Caco-2 (cell line): ENCODE measurements around the gene PANX1. TPM values are rescaled to one million over a fixed set of nuclear protein-coding genes. Genes with fewer than 3 reads are reported as not detected.

Source experiments
- BruUV-seq: library from RNA; stranded (reverse); fragments of 400-500 nt; replicated peaks from 2 replicates; lab custom pipeline; 2021; lab: Mats Ljungman, UMichigan
- CTCF ChIA-PET: fragments of 300-600 bp; sonication (Branson Sonifier 250); formaldehyde crosslinking; loops from one replicate; lab custom pipeline; 2022; ENCODE audit warnings: antibody characterized with exemption; lab: Charles Lee
- POLR2A ChIA-PET: fragments of 300-600 bp; sonication (Branson Sonifier 250); formaldehyde crosslinking; loops from one replicate; lab custom pipeline; 2022; ENCODE audit warnings: antibody characterized with exemption; lab: Charles Lee
- DNase-seq, 2 experiments: peaks; one replicate each; pipeline versions ENCODE4 v3.0.0 to v3.0.0-alpha.2; 2020 to 2022
- H3K27me3 ChIP-seq: replicated peaks from 2 replicates; pipeline ENCODE4 v1.6.0; 2011; ENCODE audit warnings: low read length; ENCODE audit not compliant: control insufficient read depth, insufficient read depth
- H3K36me3 ChIP-seq: 2 replicates; pipeline ENCODE4 v1.5.1; 2011; ENCODE audit warnings: low read length; ENCODE audit not compliant: control insufficient read depth, insufficient read depth
- H3K4me1 ChIP-seq: fragments of 250-450 bp; sonication (Bioruptor Pico); 2 replicates; pipeline ENCODE4 v1.5.1; 2020; ENCODE audit warnings: mild to moderate bottlenecking
- H3K4me3 ChIP-seq: 2 replicates; pipeline ENCODE4 v1.5.1; 2011; ENCODE audit warnings: low read depth, mild to moderate bottlenecking, control low read depth, low read length
- H3K9me3 ChIP-seq: fragments of 250-450 bp; sonication (Bioruptor Pico); 2 replicates; pipeline ENCODE4 v1.5.1; 2020; ENCODE audit warnings: mild to moderate bottlenecking, moderate library complexity
- H3K27ac Mint-ChIP-seq: one replicate; pipeline ENCODE4 v1.8.0; 2022; ENCODE audit warnings: mixed read lengths; ENCODE audit not compliant: unreplicated experiment
- H3K27me3 Mint-ChIP-seq: one replicate; pipeline ENCODE4 v1.8.0; 2022; ENCODE audit warnings: mixed read lengths; ENCODE audit not compliant: insufficient read depth, unreplicated experiment
- H3K36me3 Mint-ChIP-seq: one replicate; pipeline ENCODE4 v1.8.0; 2022; ENCODE audit warnings: mild to moderate bottlenecking, mixed read lengths; ENCODE audit not compliant: insufficient read depth, unreplicated experiment
- H3K4me1 Mint-ChIP-seq: one replicate; pipeline ENCODE4 v1.8.0; 2022; ENCODE audit warnings: low read depth, mixed read lengths; ENCODE audit not compliant: unreplicated experiment
- H3K4me3 Mint-ChIP-seq: one replicate; pipeline ENCODE4 v1.8.0; 2022; ENCODE audit warnings: mild to moderate bottlenecking, moderate library complexity, mixed read lengths; ENCODE audit not compliant: unreplicated experiment
- H3K9me3 Mint-ChIP-seq: one replicate; pipeline ENCODE4 v1.8.0; 2022; ENCODE audit warnings: mixed read lengths; ENCODE audit not compliant: unreplicated experiment
- intact Hi-C: fragments of 100-400 bp; cut with micrococcal nuclease; formaldehyde crosslinking; loops from one replicate; pipeline ENCODE4 v1.10.0; 2022; ENCODE audit not compliant: unreplicated experiment
- total RNA-seq: library from RNA; stranded (reverse); gene quantifications from 2 replicates; pipeline ENCODE4 v1.2.3, GENCODE V29; 2022
- TF ChIP-seq, protein P1 (sequence below), 2 experiments: fragments of 200-600 bp in 1 of 2; IDR thresholded peaks; 1 replicate in 1 of 2; 2 replicates in 1 of 2; pipeline versions ENCODE4 v1.5.1 to v1.8.0; 2011 to 2022; ENCODE audit warnings: antibody characterized with exemption in 1 of 2, control low read depth in 1 of 2, inconsistent platforms in 1 of 2, low read depth in 1 of 2, low read length in 1 of 2, mild to moderate bottlenecking in 1 of 2, moderate library complexity in 1 of 2; ENCODE audit not compliant: insufficient read depth in 1 of 2, severe bottlenecking in 1 of 2, unreplicated experiment in 1 of 2

The PANX1 gene
- total RNA-seq, 1 experiment from 2014 or later: 33.1 TPM

DNA sequence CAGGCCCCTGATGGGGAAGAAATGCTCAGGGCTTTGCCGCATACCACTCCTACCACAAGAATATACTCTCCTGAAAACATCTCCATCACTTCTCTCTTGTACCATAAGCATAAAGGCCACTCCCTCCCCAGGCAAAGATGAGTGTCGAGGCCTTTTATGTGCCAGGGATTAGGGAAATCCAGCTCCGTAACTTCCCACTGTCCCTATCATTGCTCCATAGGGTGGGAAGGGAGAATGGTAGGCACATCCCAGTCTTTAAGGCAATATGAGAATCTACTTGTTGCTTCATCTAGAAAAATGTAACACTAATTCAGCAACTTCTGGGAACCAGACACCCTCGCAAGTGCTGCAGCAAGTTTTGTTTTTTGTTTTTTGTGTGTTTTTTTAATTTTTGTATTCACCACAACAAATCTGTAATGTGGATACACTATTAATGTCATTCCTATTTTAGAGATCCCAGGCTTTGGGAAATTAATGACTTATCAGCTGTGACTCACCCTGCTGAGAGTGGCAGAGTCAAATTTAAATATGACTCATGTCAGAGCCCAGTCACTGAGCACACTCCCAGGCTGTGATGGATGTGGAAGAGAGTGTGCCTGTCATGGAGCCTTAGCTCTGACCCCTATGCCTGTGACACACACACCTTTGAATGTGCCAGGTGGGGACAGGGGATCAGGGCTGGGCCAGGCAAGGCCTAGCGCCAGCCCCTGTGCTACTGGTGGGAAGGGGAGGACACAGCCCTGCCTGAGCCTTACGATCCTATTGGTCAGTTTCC lies 23.4 kb downstream of the PANX1 start:
- no peaks in the 10 kb centered on the region for H3K9me3 ChIP-seq
- H3K27me3 Mint-ChIP-seq: no peaks in the 10 kb centered on the region
- no peaks in the 10 kb centered on the region for H3K9me3 Mint-ChIP-seq
- peaks cover 47% of the 10 kb centered on the region for H3K4me1 Mint-ChIP-seq
- TF ChIP-seq, protein P1, sequence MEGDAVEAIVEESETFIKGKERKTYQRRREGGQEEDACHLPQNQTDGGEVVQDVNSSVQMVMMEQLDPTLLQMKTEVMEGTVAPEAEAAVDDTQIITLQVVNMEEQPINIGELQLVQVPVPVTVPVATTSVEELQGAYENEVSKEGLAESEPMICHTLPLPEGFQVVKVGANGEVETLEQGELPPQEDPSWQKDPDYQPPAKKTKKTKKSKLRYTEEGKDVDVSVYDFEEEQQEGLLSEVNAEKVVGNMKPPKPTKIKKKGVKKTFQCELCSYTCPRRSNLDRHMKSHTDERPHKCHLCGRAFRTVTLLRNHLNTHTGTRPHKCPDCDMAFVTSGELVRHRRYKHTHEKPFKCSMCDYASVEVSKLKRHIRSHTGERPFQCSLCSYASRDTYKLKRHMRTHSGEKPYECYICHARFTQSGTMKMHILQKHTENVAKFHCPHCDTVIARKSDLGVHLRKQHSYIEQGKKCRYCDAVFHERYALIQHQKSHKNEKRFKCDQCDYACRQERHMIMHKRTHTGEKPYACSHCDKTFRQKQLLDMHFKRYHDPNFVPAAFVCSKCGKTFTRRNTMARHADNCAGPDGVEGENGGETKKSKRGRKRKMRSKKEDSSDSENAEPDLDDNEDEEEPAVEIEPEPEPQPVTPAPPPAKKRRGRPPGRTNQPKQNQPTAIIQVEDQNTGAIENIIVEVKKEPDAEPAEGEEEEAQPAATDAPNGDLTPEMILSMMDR (IDR thresholded peaks at IDR 0.05; ENCODE audit: insufficient read depth in 1 of 2, low read depth in 1 of 2, low read length in 1 of 2, severe bottlenecking in 1 of 2, unreplicated experiment in 1 of 2): no peak
- peaks cover 46% of the 10 kb centered on the region for H3K4me1 ChIP-seq
- H3K27ac Mint-ChIP-seq: peak overlapping the region; percentile 77
- peak overlapping the region; percentile 15 for H3K4me3 Mint-ChIP-seq
- no peak overlapping the region for H3K4me3 ChIP-seq
- peak; percentile 36 to 62 for DNase-seq
- ChIA-PET CTCF (interaction anchor here (2.6 kb wide), 1 partner anchor 257 kb away, joined by 12 read pairs; no protein-coding TSS in a partner anchor), POLR2A (interaction anchor here (0.6 kb wide), 1 partner anchor 27 kb away, joined by 3 read pairs; no protein-coding TSS in a partner anchor)
- peaks cover 2% of the 10 kb centered on the region; the same call in 1 of the 2 replicates for H3K36me3 ChIP-seq
- no peaks in the 10 kb centered on the region for H3K27me3 ChIP-seq
- H3K36me3 Mint-ChIP-seq: no peaks in the 10 kb centered on the region
- intact Hi-C loops: no loop called here
- BruUV-seq: no TSS peak

DNA sequence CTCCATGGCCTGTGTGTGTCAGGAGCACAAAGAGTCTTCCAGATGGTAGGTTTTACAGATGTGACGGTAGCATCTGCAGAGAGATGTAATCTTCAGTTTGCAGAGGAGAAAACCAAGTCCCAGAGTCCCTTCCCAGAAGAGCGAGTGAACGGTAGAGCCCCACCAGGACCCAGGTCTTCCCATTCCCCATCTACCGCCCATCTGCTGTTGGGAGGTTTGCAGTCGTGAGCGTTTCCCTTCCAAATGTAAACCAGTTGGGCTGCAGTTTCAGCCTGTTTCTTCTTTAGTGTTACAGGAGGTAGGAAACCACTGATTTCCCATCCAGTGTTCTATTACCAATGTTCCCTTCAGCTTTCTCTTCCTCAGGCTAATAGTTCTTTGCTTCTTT lies 24.0 kb downstream of the PANX1 start:
- intact Hi-C loops: loop anchor here (1.0 kb wide), 1 partner anchor 23 kb away; no protein-coding TSS in a partner anchor
- H3K9me3 ChIP-seq: no peaks in the 10 kb centered on the region
- Mint-ChIP-seq H3K9me3 (no peaks in the 10 kb centered on the region), H3K4me3 (peak overlapping the region; percentile 15), H3K27me3 (no peaks in the 10 kb centered on the region), H3K4me1 (peaks cover 42% of the 10 kb centered on the region), H3K27ac (peak overlapping the region; percentile 77), H3K36me3 (no peaks in the 10 kb centered on the region)
- H3K27me3 ChIP-seq: no peaks in the 10 kb centered on the region
- ChIA-PET POLR2A (interaction anchor here (2.1 kb wide), 1 partner anchor 24 kb away, joined by 21 read pairs; the partner anchor contains the start of gene PANX1), CTCF (interaction anchor here (1.1 to 2.6 kb wide), 3 partner anchors 23 to 257 kb away, joined by 4 to 12 read pairs (median 5); partner anchors contain the start of gene PANX1)
- BruUV-seq: no TSS peak
- H3K4me1 ChIP-seq: peaks cover 46% of the 10 kb centered on the region
- TF ChIP-seq, protein P1 (IDR thresholded peaks at IDR 0.05; ENCODE audit: insufficient read depth in 1 of 2, low read depth in 1 of 2, low read length in 1 of 2, severe bottlenecking in 1 of 2, unreplicated experiment in 1 of 2): no peak
- DNase-seq: no peak
- peaks cover 2% of the 10 kb centered on the region; the same call in 1 of the 2 replicates for H3K36me3 ChIP-seq
- no peak overlapping the region for H3K4me3 ChIP-seq

- Histone ChIP-seq H3K27me3 (no peaks in the 10 kb centered on the region), H3K4me1 (peaks cover 46% of the 10 kb centered on the region), H3K4me3 (no peak overlapping the region), H3K9me3 (no peaks in the 10 kb centered on the region), H3K36me3 (peaks cover 2% of the 10 kb centered on the region; the same call in 1 of the 2 replicates)
- TF ChIP-seq, protein P1 (IDR thresholded peaks at IDR 0.05; ENCODE audit: insufficient read depth in 1 of 2, low read depth in 1 of 2, low read length in 1 of 2, severe bottlenecking in 1 of 2, unreplicated experiment in 1 of 2): no peak
- peaks cover 38% of the 10 kb centered on the region for H3K4me1 Mint-ChIP-seq
- ChIA-PET POLR2A (interaction anchor here (2.1 kb wide), 1 partner anchor 24 kb away, joined by 21 read pairs; the partner anchor contains the start of gene PANX1), CTCF (interaction anchor here (1.1 to 2.6 kb wide), 3 partner anchors 24 to 258 kb away, joined by 4 to 12 read pairs (median 5); partner anchors contain the start of gene PANX1)
- no TSS peak for BruUV-seq
- H3K4me3 Mint-ChIP-seq: peak overlapping the region; percentile 15
- intact Hi-C loops: loop anchor here (1.0 kb wide), 1 partner anchor 24 kb away; no protein-coding TSS in a partner anchor
- no peaks in the 10 kb centered on the region for H3K9me3 Mint-ChIP-seq
- H3K27ac Mint-ChIP-seq: peak overlapping the region; percentile 77
- no peaks in the 10 kb centered on the region for H3K27me3 Mint-ChIP-seq
- peak; percentile 78 to 83 for DNase-seq
- H3K36me3 Mint-ChIP-seq: no peaks in the 10 kb centered on the region
Observed at GRCh38 chr11:94153320-94153719, 24.7 kb downstream of the PANX1 start.
